ENCODE measurements around the gene SLC16A3.
"Not testable (repeated sequence)": the region's sequence is repeated elsewhere in the genome, so short reads cannot be mapped to it uniquely, and the experiment has no call there.

Gene SLC16A3

GRCh38 chr17:82247856-82248671 lies 19.2 kb downstream of the SLC16A3 start:
- no peak for DNase-seq

GRCh38 chr17:82248815-82249674 lies 20.2 kb downstream of the SLC16A3 start:
- no peak for DNase-seq

- no peak for DNase-seq
Measured at GRCh38 chr17:82249896-82250581, 21.2 kb downstream of the SLC16A3 start.

DNA sequence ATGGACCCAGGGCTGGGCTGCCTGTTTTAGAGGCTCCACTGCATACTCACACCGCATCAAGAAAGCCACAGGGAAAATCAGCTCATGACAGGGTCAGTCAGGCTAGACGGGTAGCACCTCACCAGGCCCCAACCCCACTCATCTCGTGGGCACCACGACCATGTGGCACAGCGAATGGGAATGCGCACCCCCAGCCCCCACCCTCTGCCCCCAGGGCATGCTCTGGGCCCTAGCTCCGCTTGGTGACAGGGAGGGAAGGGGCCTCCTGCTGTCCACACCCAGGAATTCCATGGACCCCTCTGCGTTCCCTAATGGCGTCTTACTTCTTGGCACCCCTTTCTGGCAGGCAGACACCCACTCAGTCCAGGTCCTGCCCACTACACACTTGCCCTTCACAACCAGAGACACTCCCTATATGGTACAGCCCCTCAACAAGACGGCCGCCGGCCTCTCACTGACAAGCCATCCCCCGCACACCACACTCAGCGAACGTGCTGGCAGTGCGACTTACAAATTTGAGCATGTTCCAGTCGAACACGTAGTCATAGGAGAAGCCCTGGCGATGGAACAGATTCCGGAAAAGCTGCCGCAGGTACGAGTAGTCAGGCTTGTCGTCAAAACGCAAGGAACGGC lies 22.1 kb downstream of the SLC16A3 start:
- DNase-seq: no peak

GRCh38 chr17:82252511-82253178 lies 23.8 kb downstream of the SLC16A3 start:
- DNase-seq: no peak

DNA sequence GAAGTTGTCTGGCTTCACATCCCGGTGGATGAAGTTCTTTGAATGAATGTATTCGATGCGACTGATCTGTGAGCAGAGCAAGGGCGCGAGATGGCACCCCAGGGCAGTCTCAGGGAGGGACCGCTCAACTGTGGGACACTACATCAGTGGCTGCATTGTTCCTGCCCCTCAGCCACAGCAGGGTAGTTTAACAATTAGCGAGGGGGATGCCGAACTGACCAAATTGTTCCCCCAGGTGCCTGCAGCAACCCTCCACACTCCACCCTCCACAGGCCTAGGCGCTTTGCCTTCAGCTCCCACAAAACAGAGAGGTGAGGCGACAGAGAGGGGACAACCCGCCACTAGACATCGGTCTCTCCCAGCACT lies 24.3 kb downstream of the SLC16A3 start:
- DNase-seq: no peak

- DNase-seq: not testable (repeated sequence)
Measured at GRCh38 chr17:82254096-82254495, 25.3 kb downstream of the SLC16A3 start.

- DNase-seq: not testable (repeated sequence)
Measured at GRCh38 chr17:82254746-82255145, 25.9 kb downstream of the SLC16A3 start.

DNA sequence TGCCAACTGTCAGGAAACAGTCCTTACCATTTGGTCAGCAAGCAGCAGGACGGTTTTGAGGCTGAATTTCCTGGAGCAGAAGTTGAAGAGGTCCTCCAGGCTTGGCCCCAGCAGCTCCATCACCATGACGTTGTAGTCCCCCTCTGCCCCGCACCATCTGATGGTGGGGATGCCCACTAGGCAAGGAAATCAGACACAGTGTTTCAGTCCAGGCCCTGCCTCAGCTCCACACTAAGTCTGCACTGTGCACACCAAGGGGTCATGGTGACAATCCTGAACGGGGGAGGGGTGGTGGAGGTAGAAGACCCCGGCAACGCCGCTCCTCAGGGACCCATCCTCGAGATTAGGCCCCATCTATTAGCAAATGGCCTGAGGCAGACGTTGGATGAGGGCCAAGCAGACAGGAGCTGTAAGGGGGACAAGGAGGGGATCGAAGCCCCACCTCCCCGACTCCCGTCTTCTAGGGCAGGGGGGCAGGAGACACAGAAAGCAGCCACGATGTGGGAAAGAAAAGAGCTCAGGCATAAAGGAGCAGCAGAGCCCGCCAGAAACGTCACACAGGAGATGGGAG lies 26.6 kb downstream of the SLC16A3 start:
- DNase-seq: no peak

- no peak for DNase-seq
Measured at GRCh38 chr17:82256242-82256885, 27.5 kb downstream of the SLC16A3 start.

DNA sequence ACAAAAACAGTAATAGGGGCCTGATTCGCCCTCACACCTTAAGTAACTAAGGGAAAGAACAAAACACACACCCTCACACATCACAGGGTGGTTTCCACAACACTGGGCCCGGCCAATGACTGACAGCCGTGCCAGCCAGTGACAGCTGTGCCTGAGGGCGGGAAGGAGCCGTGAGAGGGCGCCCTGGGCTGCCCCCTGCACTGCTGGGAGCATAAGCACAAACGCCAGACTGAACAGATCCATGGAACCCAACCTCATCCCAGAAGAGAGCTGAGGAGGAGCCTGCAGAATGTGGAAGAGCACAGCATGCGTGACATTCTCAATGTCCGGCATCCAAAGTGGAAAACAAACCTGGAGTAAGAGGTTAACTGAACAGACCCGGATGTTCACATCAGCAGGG lies 28.6 kb downstream of the SLC16A3 start:
- DNase-seq: peak; percentile 77 to 80

GRCh38 chr17:82258555-82258954 lies 29.7 kb downstream of the SLC16A3 start:
- DNase-seq: no peak

- not testable (repeated sequence) for DNase-seq
Measured at GRCh38 chr17:82259972-82260961, 31.4 kb downstream of the SLC16A3 start.

DNA sequence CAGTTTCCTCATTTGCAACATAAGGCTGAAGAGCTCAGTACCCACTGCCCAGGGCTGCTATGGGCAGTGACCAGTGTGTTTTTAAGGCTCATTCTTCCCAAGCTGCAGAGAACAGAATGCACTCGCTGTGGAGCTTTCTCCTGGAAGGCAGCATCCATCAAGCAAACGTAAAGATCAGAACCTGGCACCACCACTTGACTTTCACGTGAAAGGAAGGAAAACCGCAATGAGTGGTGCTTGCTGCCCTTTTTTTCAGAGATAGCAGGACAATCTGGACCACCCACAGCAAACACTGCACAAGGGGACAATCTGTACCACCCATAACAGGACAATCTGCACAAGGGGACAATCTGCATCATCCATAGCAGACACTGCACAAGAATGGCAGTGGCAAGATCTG lies 33.5 kb downstream of the SLC16A3 start:
- no peak for DNase-seq

DNA sequence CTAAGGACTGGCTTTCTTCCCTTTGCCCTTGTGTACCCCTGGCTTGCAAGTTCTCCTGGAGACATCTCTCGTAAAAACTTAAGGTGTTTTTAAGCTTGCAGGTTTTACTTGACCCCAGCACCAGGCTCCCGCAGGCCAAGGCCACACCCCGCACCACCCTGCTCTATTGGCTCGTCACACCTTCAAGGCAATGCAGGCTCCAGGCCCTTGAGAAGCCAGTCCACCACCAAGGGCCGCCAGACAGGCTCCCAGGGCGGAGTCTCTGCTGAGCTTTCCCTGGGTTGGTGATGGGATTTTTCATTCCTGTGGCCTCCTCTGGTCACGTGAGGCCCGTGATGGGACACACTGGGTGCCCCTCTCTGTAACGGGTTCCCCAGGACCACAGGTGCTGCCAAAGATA lies 34.8 kb downstream of the SLC16A3 start:
- no peak for DNase-seq

GRCh38 chr17:82266142-82266541 lies 37.3 kb downstream of the SLC16A3 start:
- no peak for DNase-seq

- peak in 1 of 2 donors; percentile 68 for DNase-seq
Measured at GRCh38 chr17:82267575-82268379, 38.9 kb downstream of the SLC16A3 start.

DNA sequence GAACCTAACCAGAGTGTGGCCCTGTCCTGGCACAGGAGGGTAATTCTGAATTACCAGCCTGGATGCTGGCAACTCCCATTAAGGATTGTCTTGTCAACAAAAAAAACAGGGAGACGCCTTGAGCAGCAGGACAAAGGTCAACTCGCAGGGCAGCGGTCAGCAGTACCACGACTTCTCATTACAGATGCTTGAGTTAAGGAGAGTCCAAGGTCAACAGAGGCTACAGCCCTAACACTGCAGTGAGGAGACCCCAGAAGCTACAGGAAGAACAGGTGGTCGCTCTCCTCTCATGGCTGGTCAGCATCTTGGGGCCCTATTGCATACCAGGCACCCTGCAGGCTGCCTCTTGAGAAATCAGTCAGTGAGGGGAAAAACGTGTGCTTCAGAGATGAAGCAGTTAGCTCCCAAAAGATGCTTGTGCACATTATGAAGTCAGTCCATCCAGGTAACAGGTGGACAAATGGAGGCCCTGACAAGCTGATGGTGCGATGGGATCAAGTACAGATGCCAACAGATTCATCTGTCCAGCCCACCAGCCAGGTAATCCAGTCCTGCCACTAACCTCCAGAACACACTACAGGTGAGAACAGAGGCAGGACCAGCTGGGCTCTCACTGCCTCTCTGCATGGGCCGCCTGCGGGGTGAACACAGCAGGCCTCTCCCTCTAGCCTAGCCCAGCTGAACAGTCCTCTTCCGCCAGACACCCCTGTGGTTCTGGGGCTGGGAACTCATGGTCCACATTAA lies 40.5 kb downstream of the SLC16A3 start:
- DNase-seq: no peak

All from CD4-positive, alpha-beta T cell treated with Interleukin-4 for 1 hour (primary cell).